IMR-90 (cell line): ENCODE data around the gene TGM2. TPM values are rescaled to one million over a fixed set of nuclear protein-coding genes. Genes with fewer than 3 reads are reported as not detected.

ENCODE experiments used
- ATAC-seq: fragments of 200-7000 bp; cut with Tn5 transposase; 2 replicates; pipeline ENCODE4 v1.9.1; 2020; ENCODE audit warnings: low read depth, mild to moderate bottlenecking, moderate library complexity
- BruUV-seq: library from RNA; stranded (reverse); fragments of 400-500 nt; replicated peaks from 2 replicates; lab custom pipeline; 2021; lab: Mats Ljungman, UMichigan
- CTCF ChIA-PET: fragments of 300-600 bp; formaldehyde crosslinking; extraction: SDS; loops from one replicate; lab custom pipeline; 2021; ENCODE audit warnings: antibody characterized with exemption; lab: Yijun Ruan, JAX
- POLR2A ChIA-PET: fragments of 300-600 bp; sonication (Branson Sonifier 250); formaldehyde crosslinking; loops from one replicate; lab custom pipeline; 2022; ENCODE audit warnings: antibody characterized with exemption; ENCODE audit not compliant: unreplicated experiment; lab: Charles Lee
- DNase-seq: peaks from one replicate; pipeline ENCODE4 v3.0.0; 2013
- H2AFZ ChIP-seq: replicated peaks from 2 replicates; pipeline ENCODE3; 2013; ENCODE audit warnings: low read length, mild to moderate bottlenecking; ENCODE audit not compliant: poor library complexity
- H2AK5ac ChIP-seq: 2 replicates; pipeline ENCODE4 v1.6.1; 2013; ENCODE audit warnings: low read depth, low read length, inconsistent platforms
- H2AK9ac ChIP-seq: replicated peaks from 2 replicates; pipeline ENCODE3; 2013; ENCODE audit warnings: mild to moderate bottlenecking, low read depth, low read length, moderate library complexity; ENCODE audit not compliant: poor library complexity
- H2BK120ac ChIP-seq: 2 replicates; pipeline ENCODE4 v1.6.1; 2013; ENCODE audit warnings: low read depth, low read length, inconsistent platforms
- H2BK15ac ChIP-seq: 3 replicates; pipeline ENCODE4 v1.6.1; 2013; ENCODE audit warnings: low read depth, low read length, inconsistent platforms
- H2BK20ac ChIP-seq: 2 replicates; pipeline ENCODE4 v1.6.1; 2013; ENCODE audit warnings: low read depth, mild to moderate bottlenecking, inconsistent platforms, low read length, moderate library complexity
- H2BK5ac ChIP-seq: 2 replicates; pipeline ENCODE4 v1.6.1; 2013; ENCODE audit warnings: mild to moderate bottlenecking, low read depth, low read length, inconsistent platforms; ENCODE audit not compliant: poor library complexity, severe bottlenecking
- H3K14ac ChIP-seq: replicated peaks from 2 replicates; pipeline ENCODE4 v1.6.1; 2013; ENCODE audit warnings: low read depth, low read length, inconsistent platforms
- H3K18ac ChIP-seq: 2 replicates; pipeline ENCODE4 v1.6.1; 2013; ENCODE audit warnings: low read depth, low read length, control low read depth
- H3K23ac ChIP-seq: 2 replicates; pipeline ENCODE4 v1.6.1; 2013; ENCODE audit warnings: low read depth, low read length, inconsistent platforms
- H3K27ac ChIP-seq: 2 replicates; pipeline ENCODE4 v1.5.1; 2013; ENCODE audit warnings: mild to moderate bottlenecking, control low read depth, low read length; ENCODE audit not compliant: insufficient read depth
- H3K27me3 ChIP-seq: 2 replicates; pipeline ENCODE4 v1.6.1; 2013; ENCODE audit warnings: low read length; ENCODE audit not compliant: control insufficient read depth, insufficient read depth
- H3K36me3 ChIP-seq: 2 replicates; pipeline ENCODE4 v1.6.1; 2013; ENCODE audit warnings: low read length, mixed read lengths; ENCODE audit not compliant: control insufficient read depth, insufficient read depth
- H3K4ac ChIP-seq: 2 replicates; pipeline ENCODE4 v1.6.1; 2013; ENCODE audit warnings: low read depth, low read length, inconsistent platforms
- H3K4me1 ChIP-seq: 2 replicates; pipeline ENCODE4 v1.6.1; 2013; ENCODE audit warnings: low read length, mixed read lengths; ENCODE audit not compliant: control insufficient read depth, insufficient read depth
- H3K4me2 ChIP-seq: 2 replicates; pipeline ENCODE4 v1.6.1; 2013; ENCODE audit warnings: low read depth, mild to moderate bottlenecking, control low read depth, low read length, moderate library complexity
- H3K4me3 ChIP-seq: 2 replicates; pipeline ENCODE4 v1.5.1; 2013; ENCODE audit warnings: low read depth, mild to moderate bottlenecking, control low read depth, low read length, moderate library complexity; ENCODE audit not compliant: insufficient read depth
- H3K56ac ChIP-seq: 2 replicates; pipeline ENCODE4 v1.6.1; 2013; ENCODE audit warnings: low read length, inconsistent platforms; ENCODE audit not compliant: insufficient read depth; ENCODE audit errors: extremely low read depth
- H3K79me1 ChIP-seq, 2 experiments: 2 replicates each; pipeline ENCODE4 v1.6.1; 2013; ENCODE audit warnings: low read length in 2 of 2, inconsistent platforms in 1 of 2, low read depth in 1 of 2
- H3K9ac ChIP-seq: 2 replicates; pipeline ENCODE4 v1.6.1; 2013; ENCODE audit warnings: low read depth, low read length, control low read depth
- H3K9me1 ChIP-seq: 2 replicates; pipeline ENCODE4 v1.6.1; 2013; ENCODE audit warnings: low read length, inconsistent platforms; ENCODE audit not compliant: insufficient read depth
- H3K9me3 ChIP-seq: 2 replicates; pipeline ENCODE4 v1.6.1; 2013; ENCODE audit warnings: low read length; ENCODE audit not compliant: control insufficient read depth, insufficient read depth
- H4K20me1 ChIP-seq: 2 replicates; pipeline ENCODE4 v1.6.1; 2013; ENCODE audit warnings: low read length, inconsistent platforms; ENCODE audit not compliant: insufficient read depth
- H4K5ac ChIP-seq: 2 replicates; pipeline ENCODE4 v1.6.1; 2013; ENCODE audit warnings: mild to moderate bottlenecking, low read depth, low read length, control low read depth
- H4K8ac ChIP-seq, 2 experiments: 2 replicates each; pipeline ENCODE4 v1.6.1; 2013; ENCODE audit warnings: low read depth in 2 of 2, low read length in 2 of 2, control low read depth in 1 of 2, inconsistent platforms in 1 of 2
- H4K91ac ChIP-seq: 2 replicates; pipeline ENCODE4 v1.6.1; 2013; ENCODE audit warnings: low read depth, low read length, inconsistent platforms; ENCODE audit not compliant: insufficient read depth
- BHLHE40 ChIP-seq: fragments of 150-350 bp; IDR thresholded peaks from 2 replicates; pipeline ENCODE4 v1.6.1; 2016; ENCODE audit warnings: mild to moderate bottlenecking, low read depth, low read length
- CEBPB ChIP-seq: IDR thresholded peaks from 2 replicates; pipeline ENCODE4 v1.6.1; 2012; ENCODE audit warnings: low read depth, low read length, improper control_type of control experiment
- CHD1 ChIP-seq: IDR thresholded peaks from 2 replicates; pipeline ENCODE4 v1.6.1; 2012; ENCODE audit warnings: low read depth, low read length, improper control_type of control experiment
- CTCF ChIP-seq: conservative IDR thresholded peaks from 2 replicates; pipeline ENCODE4 v1.5.1; 2012; ENCODE audit warnings: mild to moderate bottlenecking, low read depth, low read length, improper control_type of control experiment
- ELK1 ChIP-seq: fragments of 150-350 bp; IDR thresholded peaks from 2 replicates; pipeline ENCODE4 v1.6.1; 2016; ENCODE audit warnings: low read depth, mild to moderate bottlenecking, low read length, moderate library complexity, borderline replicate concordance
- FOS ChIP-seq: fragments of 150-350 bp; IDR thresholded peaks from 2 replicates; pipeline ENCODE4 v1.6.1; 2016; ENCODE audit warnings: low read depth, low read length
- MAFK ChIP-seq: IDR thresholded peaks from 2 replicates; pipeline ENCODE4 v1.6.1; 2012; ENCODE audit warnings: low read depth, low read length, improper control_type of control experiment
- MAZ ChIP-seq: IDR thresholded peaks from 2 replicates; pipeline ENCODE4 v1.6.1; 2012; ENCODE audit warnings: low read depth, mild to moderate bottlenecking, low read length, improper control_type of control experiment, moderate library complexity, borderline replicate concordance
- MXI1 ChIP-seq: IDR thresholded peaks from 2 replicates; pipeline ENCODE4 v1.6.1; 2012; ENCODE audit warnings: low read depth, mild to moderate bottlenecking, low read length, moderate library complexity, borderline replicate concordance
- POLR2A ChIP-seq: IDR thresholded peaks from 2 replicates; pipeline ENCODE4 v1.6.1; 2012; ENCODE audit warnings: mild to moderate bottlenecking, low read depth, low read length
- RAD21 ChIP-seq: IDR thresholded peaks from 2 replicates; pipeline ENCODE4 v1.6.1; 2012; ENCODE audit warnings: low read length, improper control_type of control experiment
- RCOR1 ChIP-seq: IDR thresholded peaks from 2 replicates; pipeline ENCODE4 v1.6.1; 2012; ENCODE audit warnings: mild to moderate bottlenecking, low read length, improper control_type of control experiment; ENCODE audit not compliant: insufficient replicate concordance
- RFX5 ChIP-seq: IDR thresholded peaks from 2 replicates; pipeline ENCODE4 v1.8.0; 2012; ENCODE audit warnings: low read depth, mild to moderate bottlenecking, low read length, moderate library complexity
- SMC3 ChIP-seq: fragments of 150-350 bp; IDR thresholded peaks from 2 replicates; pipeline ENCODE4 v1.6.1; 2016; ENCODE audit warnings: low read depth, mild to moderate bottlenecking, antibody characterized with exemption, low read length, moderate library complexity
- WGBS, 2 experiments: methylation state at CpG; one replicate each; pipeline versions ENCODE4 v1.1.5 to v1.1.7; 2013; ENCODE audit warnings: missing lambda C conversion rate in 2 of 2; ENCODE audit not compliant: insufficient read length in 1 of 2; ENCODE audit errors: extremely low coverage in 2 of 2; 5-methylcytosine and 5-hydroxymethylcytosine counted together
- dilution Hi-C: fragments of 300-500 bp; cut with HindIII; formaldehyde crosslinking; loops from one replicate; pipeline ENCODE4 v1.14.3; 2018; ENCODE audit warnings: low sequenced_read_pairs; ENCODE audit not compliant: unreplicated experiment
- in situ Hi-C: fragments of 300-500 bp; cut with MboI; formaldehyde crosslinking; loops from 3 replicates; pipeline ENCODE4 v1.14.3; 2019; ENCODE audit warnings: low sequenced_read_pairs, inconsistent platforms, mixed read lengths
- intact Hi-C: fragments of 100-400 bp; cut with micrococcal nuclease; formaldehyde crosslinking; loops from 2 replicates; pipeline ENCODE4 v1.10.0; 2022
- polyA plus RNA-seq, 3 experiments: library from polyadenylated mRNA; depleted of rRNA; stranded (reverse); fragments of >200 nt; gene quantifications; 2 replicates each; pipeline ENCODE4 v1.2.3, GENCODE V29; 2012; ENCODE audit warnings: low replicate concordance in 1 of 3
- total RNA-seq: library from RNA; depleted of rRNA; stranded (reverse); fragments of >200 nt; gene quantifications from 2 replicates; pipeline ENCODE4 v1.2.3, GENCODE V29; 2012
- TF ChIP-seq, protein P1 (sequence below): fragments of 150-350 bp; IDR thresholded peaks from 2 replicates; pipeline ENCODE4 v1.6.1; 2017; ENCODE audit warnings: mild to moderate bottlenecking, antibody characterized with exemption, low read length, low read depth

TGM2 gene
- total and polyA plus RNA-seq, 2 of the 4 experiments (the other 2 are of a cell fraction), result 239 to 268 TPM

DNA sequence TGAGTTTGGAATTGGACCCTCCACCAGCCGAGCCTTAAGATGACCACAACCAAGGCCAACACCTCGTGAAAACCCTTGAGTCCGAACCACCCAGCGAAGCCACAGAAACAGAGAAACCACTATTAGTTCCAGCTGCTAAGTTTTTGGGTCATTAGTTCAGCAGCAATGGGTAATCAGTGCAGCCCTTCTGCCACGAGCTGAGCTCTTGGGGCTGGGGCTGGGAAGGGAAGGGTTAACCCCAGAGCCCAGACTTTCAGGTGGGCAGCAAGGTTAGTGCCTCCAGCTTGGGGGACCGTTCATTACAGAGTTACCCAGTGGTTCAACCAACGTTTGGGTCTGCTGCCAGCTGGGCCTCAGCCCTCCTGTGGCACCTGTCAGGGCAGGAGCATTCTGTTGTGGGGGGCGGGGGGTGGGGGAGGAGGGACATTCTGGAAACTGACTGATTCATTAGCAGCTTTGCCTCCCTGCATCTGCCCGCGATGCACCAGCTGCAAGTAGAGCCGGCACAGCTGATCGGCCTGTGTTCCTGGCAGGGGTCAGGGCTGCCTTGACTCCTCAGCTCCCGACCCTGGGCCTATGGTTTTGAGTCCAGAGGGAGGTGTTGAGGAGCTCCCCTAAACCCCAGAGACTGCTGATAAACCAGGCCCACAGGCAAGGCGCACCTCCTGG, 52.7 kb downstream of the TGM2 start:
- H2BK20ac ChIP-seq, result peak overlapping the region; percentile 57; the same call in 1 of the 2 replicates
- H4K91ac ChIP-seq, result no peak overlapping the region
- H2BK15ac ChIP-seq, result peak overlapping the region; percentile 58; the same call in 2 of the 3 replicates
- intact Hi-C loops, result no loop called here
- H4K20me1 ChIP-seq, result no peaks in the 10 kb centered on the region
- H3K27me3 ChIP-seq, result no peaks in the 10 kb centered on the region
- no peak overlapping the region for H2AFZ ChIP-seq
- DNase-seq (no peak), ATAC-seq (no peak)
- H3K4ac ChIP-seq, result peak overlapping the region; percentile 76; the same call in 1 of the 2 replicates
- peak overlapping the region; percentile 16; the same call in 1 of the 2 replicates for H2BK120ac ChIP-seq
- H2AK5ac ChIP-seq, result peak overlapping the region; percentile 93; the same call in 1 of the 2 replicates
- H3K79me1 ChIP-seq, result no peaks in the 10 kb centered on the region
- H2BK5ac ChIP-seq, result no peak overlapping the region
- dilution Hi-C loops, result no loop called here
- POLR2A ChIA-PET, result no interaction called here
- H3K56ac ChIP-seq, result no peak overlapping the region
- no peak overlapping the region for H3K4me2 ChIP-seq
- in situ Hi-C loops, result no loop called here
- BruUV-seq, result no TSS peak
- H3K9me1 ChIP-seq, result peaks cover 35% of the 10 kb centered on the region
- no peak overlapping the region for H3K23ac ChIP-seq
- H3K4me3 ChIP-seq, result no peak overlapping the region
- no peak overlapping the region; the same call in 1 of the 2 replicates for H4K5ac ChIP-seq
- no peak overlapping the region for H3K18ac ChIP-seq
- peak overlapping the region in 1 of 2 experiments; percentile 22; a peak in 1 of 4 replicates for H4K8ac ChIP-seq
- no peak overlapping the region for H3K9ac ChIP-seq
- H3K36me3 ChIP-seq, result no peaks in the 10 kb centered on the region
- H3K27ac ChIP-seq, result no peak overlapping the region
- CTCF ChIA-PET, result interaction anchor here (1.5 kb wide), 1 partner anchor 39 kb away, joined by 5 read pairs; no protein-coding TSS in a partner anchor
- H3K4me1 ChIP-seq, result peaks cover 20% of the 10 kb centered on the region
- 0 out of 2 replicates have a peak overlapping the region, but pooled peaks have one; percentile 34 for H3K14ac ChIP-seq
- H2AK9ac ChIP-seq, result no peak overlapping the region
- WGBS, 2 experiments, result 83% methylated on average over 7 of the region's 14 CpGs; no CpG with 5 or more reads in 1 of the 2 experiments
- H3K9me3 ChIP-seq, result no peaks in the 10 kb centered on the region
- TF ChIP-seq RFX5, result no peak
- TF ChIP-seq ELK1, result no peak
- no peak for TF ChIP-seq CEBPB
- no peak for TF ChIP-seq CTCF
- TF ChIP-seq, protein P1, sequence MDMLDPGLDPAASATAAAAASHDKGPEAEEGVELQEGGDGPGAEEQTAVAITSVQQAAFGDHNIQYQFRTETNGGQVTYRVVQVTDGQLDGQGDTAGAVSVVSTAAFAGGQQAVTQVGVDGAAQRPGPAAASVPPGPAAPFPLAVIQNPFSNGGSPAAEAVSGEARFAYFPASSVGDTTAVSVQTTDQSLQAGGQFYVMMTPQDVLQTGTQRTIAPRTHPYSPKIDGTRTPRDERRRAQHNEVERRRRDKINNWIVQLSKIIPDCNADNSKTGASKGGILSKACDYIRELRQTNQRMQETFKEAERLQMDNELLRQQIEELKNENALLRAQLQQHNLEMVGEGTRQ, result no peak
- TF ChIP-seq RAD21, result no peak
- no peak for TF ChIP-seq RCOR1
- no peak for TF ChIP-seq BHLHE40
- TF ChIP-seq FOS, result no peak
- no peak for TF ChIP-seq POLR2A
- no peak for TF ChIP-seq MAZ
- TF ChIP-seq SMC3, result no peak
- TF ChIP-seq MAFK, result no peak
- TF ChIP-seq MXI1, result no peak
- no peak for TF ChIP-seq CHD1
